SK-N-SH (cell line): ENCODE data around the gene P2RX1. TPM values are rescaled to one million over a fixed set of nuclear protein-coding genes. Genes with fewer than 3 reads are reported as not detected.

Experiments
- CTCF ChIA-PET: fragments of 300-600, 350-600 bp; formaldehyde crosslinking; extraction: SDS; loops from one replicate; lab custom pipeline; 2021; lab: Yijun Ruan, JAX
- POLR2A ChIA-PET: fragments of 350-600 bp; sonication (Branson Sonifier 250); formaldehyde crosslinking; extraction: SDS; loops from one replicate; lab custom pipeline; 2020; ENCODE audit warnings: antibody characterized with exemption, inconsistent platforms; lab: Yijun Ruan, JAX
- DNase-seq: peaks from one replicate; pipeline ENCODE4 v3.0.0; 2012
- H2AFZ ChIP-seq: fragments of 200-600 bp; sonication (generic); 2 replicates; pipeline ENCODE4 v1.8.1; 2016; ENCODE audit warnings: antibody characterized with exemption, mild to moderate bottlenecking, low read depth
- H3F3A ChIP-seq: fragments of 200-600 bp; sonication (generic); replicated peaks from 2 replicates; pipeline ENCODE3; 2016; ENCODE audit warnings: antibody characterized with exemption, mild to moderate bottlenecking; ENCODE audit not compliant: insufficient read depth
- H3K27ac ChIP-seq, 2 experiments: fragments of 200-500 bp in 1 of 2; fragments of 200-600 bp in 1 of 2; sonication (Bioruptor generic) in 1 of 2; sonication (generic), shearing (Covaris generic) in 1 of 2; 2 replicates each; pipeline versions ENCODE4 v1.5.1 to v1.6.1; 2014 to 2016; ENCODE audit warnings: low read depth in 2 of 2, inconsistent platforms in 1 of 2, low read length in 1 of 2, mild to moderate bottlenecking in 1 of 2, mixed read lengths in 1 of 2
- H3K27me3 ChIP-seq: fragments of 200-600 bp; sonication (generic), shearing (Covaris generic); 2 replicates; pipeline ENCODE4 v1.6.1; 2016; ENCODE audit warnings: mixed run types; ENCODE audit not compliant: insufficient read depth
- H3K36me3 ChIP-seq, 2 experiments: fragments of 200-500 bp in 1 of 2; fragments of 200-600 bp in 1 of 2; sonication (Bioruptor generic) in 1 of 2; sonication (generic) in 1 of 2; replicated peaks in 1 of 2; 2 replicates each; pipeline versions ENCODE3 to v1.5.1; 2014 to 2016; ENCODE audit warnings: low read length in 1 of 2, mild to moderate bottlenecking in 1 of 2; ENCODE audit not compliant: insufficient read depth in 2 of 2, control insufficient read depth in 1 of 2
- H3K4me1 ChIP-seq, 2 experiments: fragments of 200-500 bp in 1 of 2; fragments of 200-600 bp in 1 of 2; sonication (Bioruptor generic) in 1 of 2; sonication (generic), shearing (Covaris generic) in 1 of 2; 2 replicates each; pipeline versions ENCODE4 v1.5.1 to v1.6.1; 2014 to 2016; ENCODE audit warnings: low read depth in 1 of 2, low read length in 1 of 2, mixed run types in 1 of 2; ENCODE audit not compliant: insufficient read depth in 2 of 2, control insufficient read depth in 1 of 2
- H3K4me2 ChIP-seq: fragments of 200-600 bp; sonication (generic), shearing (Covaris generic); 2 replicates; pipeline ENCODE4 v1.6.1; 2017; ENCODE audit warnings: mixed run types
- H3K4me3 ChIP-seq, 2 experiments: fragments of 200-500 bp in 1 of 2; fragments of 200-600 bp in 1 of 2; sonication (Bioruptor generic) in 1 of 2; sonication (generic), shearing (Covaris generic) in 1 of 2; 2 replicates each; pipeline versions ENCODE4 v1.5.1 to v1.8.1; 2014 to 2016; ENCODE audit warnings: low read depth in 2 of 2, inconsistent platforms in 1 of 2, low read length in 1 of 2, mild to moderate bottlenecking in 1 of 2, mixed read lengths in 1 of 2, moderate library complexity in 1 of 2
- H3K79me2 ChIP-seq: fragments of 200-600 bp; sonication (generic); 2 replicates; pipeline ENCODE4 v1.8.1; 2017; ENCODE audit warnings: mild to moderate bottlenecking; ENCODE audit not compliant: insufficient read depth
- H3K9ac ChIP-seq: fragments of 200-600 bp; sonication (generic); 2 replicates; pipeline ENCODE4 v1.6.1; 2017; ENCODE audit warnings: mixed run types
- H3K9me2 ChIP-seq: fragments of 200-600 bp; sonication (generic); 2 replicates; pipeline ENCODE4 v1.6.1; 2017; ENCODE audit warnings: mixed run types
- H3K9me3 ChIP-seq: fragments of 200-600 bp; sonication (generic); 2 replicates; pipeline ENCODE4 v1.6.1; 2017; ENCODE audit warnings: mixed run types, mild to moderate bottlenecking, moderate library complexity
- H4K20me1 ChIP-seq: fragments of 200-600 bp; sonication (generic); 2 replicates; pipeline ENCODE4 v1.6.1; 2017; ENCODE audit warnings: mild to moderate bottlenecking, mixed run types; ENCODE audit not compliant: insufficient read depth
- EZH2phosphoT487 ChIP-seq: fragments of 200-600 bp; sonication (generic); IDR thresholded peaks from 2 replicates; pipeline ENCODE4 v1.6.1; 2017; ENCODE audit warnings: low read depth, mixed run types, mild to moderate bottlenecking, antibody characterized with exemption, moderate library complexity, borderline replicate concordance
- FOXM1 ChIP-seq: IDR thresholded peaks from 2 replicates; pipeline ENCODE4 v1.4.0; 2012; ENCODE audit warnings: low read depth, mild to moderate bottlenecking
- GATA2 ChIP-seq: sonication (generic); formaldehyde crosslinking; IDR thresholded peaks from 2 replicates; pipeline ENCODE4 v1.5.0; 2020; ENCODE audit warnings: mild to moderate bottlenecking, missing genetic modification reagents
- MAX ChIP-seq: IDR thresholded peaks from 2 replicates; pipeline ENCODE4 v1.4.0; 2012; ENCODE audit warnings: low read depth
- NRF1 ChIP-seq: IDR thresholded peaks from 2 replicates; pipeline ENCODE4 v1.6.1; 2012; ENCODE audit warnings: low read depth, mild to moderate bottlenecking, low read length
- PBX3 ChIP-seq: IDR thresholded peaks from 2 replicates; pipeline ENCODE4; 2012
- POLR2AphosphoS5 ChIP-seq: IDR thresholded peaks from 2 replicates; pipeline ENCODE4 v1.6.1; 2012; ENCODE audit warnings: low read depth, low read length
- RAD21 ChIP-seq: IDR thresholded peaks from 2 replicates; pipeline ENCODE4 v1.6.1; 2012; ENCODE audit warnings: mild to moderate bottlenecking, low read length
- RFX5 ChIP-seq: IDR thresholded peaks from 2 replicates; pipeline ENCODE4 v1.6.1; 2012; ENCODE audit warnings: mild to moderate bottlenecking, improper control_type of control experiment, low read length
- SMC3 ChIP-seq: IDR thresholded peaks from 2 replicates; pipeline ENCODE4 v1.6.1; 2012; ENCODE audit warnings: low read depth, low read length, improper control_type of control experiment
- TAF1 ChIP-seq: IDR thresholded peaks from 2 replicates; pipeline ENCODE4 v1.6.1; 2012; ENCODE audit warnings: low read depth, mild to moderate bottlenecking, low read length, moderate library complexity, borderline replicate concordance
- TCF12 ChIP-seq: IDR thresholded peaks from 2 replicates; pipeline ENCODE4 v1.4.0; 2012
- USF2 ChIP-seq: fragments of 150-350 bp; IDR thresholded peaks from 2 replicates; pipeline ENCODE4 v1.6.1; 2017; ENCODE audit warnings: antibody characterized with exemption, low read length, low read depth, borderline replicate concordance
- WGBS: methylation state at CpG from one replicate; pipeline ENCODE4 v1.1.6; 2017; ENCODE audit warnings: low lambda C conversion rate; 5-methylcytosine and 5-hydroxymethylcytosine counted together
- polyA plus RNA-seq, 3 experiments: library from polyadenylated mRNA; depleted of rRNA; stranded (reverse); fragments of >200 nt; gene quantifications; 2 replicates each; pipeline ENCODE4 v1.2.3, GENCODE V29; 2012
- TF ChIP-seq, protein P1 (sequence below): IDR thresholded peaks from 2 replicates; pipeline ENCODE4 v1.6.1; 2012; ENCODE audit warnings: mild to moderate bottlenecking, low read depth, low read length, moderate library complexity
- TF ChIP-seq, protein P2 (sequence below): fragments of 200-600 bp; sonication (generic); IDR thresholded peaks from 2 replicates; pipeline ENCODE4 v1.6.1; 2017; ENCODE audit warnings: antibody characterized with exemption, mild to moderate bottlenecking, moderate library complexity

P2RX1 gene
- polyA plus RNA-seq, 1 of the 3 experiments (the other 2 are of a cell fraction) = not detected

DNA sequence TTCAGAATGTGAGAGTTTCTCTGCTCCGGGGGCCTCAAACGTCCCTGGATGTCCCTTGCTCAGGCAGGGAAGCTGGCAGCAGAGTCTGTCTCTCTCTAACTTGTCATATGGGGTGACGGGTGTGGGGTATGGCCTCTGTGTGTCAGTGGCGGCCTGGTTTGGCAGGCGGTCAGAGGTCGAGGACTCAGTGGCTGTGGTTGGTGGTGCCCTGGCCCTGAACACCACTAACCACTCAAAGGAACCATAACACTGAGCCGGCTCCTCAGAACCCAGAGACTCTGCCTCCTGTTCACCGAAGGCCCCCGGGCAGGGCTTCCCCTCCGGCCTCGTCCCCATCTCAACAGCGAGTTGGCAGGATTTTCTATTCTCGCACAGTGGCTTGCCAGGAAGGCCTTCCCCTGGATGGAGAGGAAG is 677 bp downstream of the P2RX1 start:
- H3K27me3 ChIP-seq = no peaks in the 10 kb centered on the region
- no peak overlapping the region for H2AFZ ChIP-seq
- H3K4me1 ChIP-seq = peaks cover 0 to 18% of the 10 kb centered on the region in 2 experiments; a peak in 1 of 4 replicates
- no peak overlapping the region for H3K27ac ChIP-seq
- H3K9me3 ChIP-seq = no peaks in the 10 kb centered on the region
- no peaks in the 10 kb centered on the region for H4K20me1 ChIP-seq
- H3F3A ChIP-seq = no peaks in the 10 kb centered on the region
- 85% methylated on average over 9 of the region's 13 CpGs for WGBS
- no peaks in the 10 kb centered on the region for H3K79me2 ChIP-seq
- H3K9ac ChIP-seq = no peak overlapping the region
- no peak overlapping the region for H3K4me2 ChIP-seq
- no peak for TF ChIP-seq RAD21
- TF ChIP-seq, protein P1, sequence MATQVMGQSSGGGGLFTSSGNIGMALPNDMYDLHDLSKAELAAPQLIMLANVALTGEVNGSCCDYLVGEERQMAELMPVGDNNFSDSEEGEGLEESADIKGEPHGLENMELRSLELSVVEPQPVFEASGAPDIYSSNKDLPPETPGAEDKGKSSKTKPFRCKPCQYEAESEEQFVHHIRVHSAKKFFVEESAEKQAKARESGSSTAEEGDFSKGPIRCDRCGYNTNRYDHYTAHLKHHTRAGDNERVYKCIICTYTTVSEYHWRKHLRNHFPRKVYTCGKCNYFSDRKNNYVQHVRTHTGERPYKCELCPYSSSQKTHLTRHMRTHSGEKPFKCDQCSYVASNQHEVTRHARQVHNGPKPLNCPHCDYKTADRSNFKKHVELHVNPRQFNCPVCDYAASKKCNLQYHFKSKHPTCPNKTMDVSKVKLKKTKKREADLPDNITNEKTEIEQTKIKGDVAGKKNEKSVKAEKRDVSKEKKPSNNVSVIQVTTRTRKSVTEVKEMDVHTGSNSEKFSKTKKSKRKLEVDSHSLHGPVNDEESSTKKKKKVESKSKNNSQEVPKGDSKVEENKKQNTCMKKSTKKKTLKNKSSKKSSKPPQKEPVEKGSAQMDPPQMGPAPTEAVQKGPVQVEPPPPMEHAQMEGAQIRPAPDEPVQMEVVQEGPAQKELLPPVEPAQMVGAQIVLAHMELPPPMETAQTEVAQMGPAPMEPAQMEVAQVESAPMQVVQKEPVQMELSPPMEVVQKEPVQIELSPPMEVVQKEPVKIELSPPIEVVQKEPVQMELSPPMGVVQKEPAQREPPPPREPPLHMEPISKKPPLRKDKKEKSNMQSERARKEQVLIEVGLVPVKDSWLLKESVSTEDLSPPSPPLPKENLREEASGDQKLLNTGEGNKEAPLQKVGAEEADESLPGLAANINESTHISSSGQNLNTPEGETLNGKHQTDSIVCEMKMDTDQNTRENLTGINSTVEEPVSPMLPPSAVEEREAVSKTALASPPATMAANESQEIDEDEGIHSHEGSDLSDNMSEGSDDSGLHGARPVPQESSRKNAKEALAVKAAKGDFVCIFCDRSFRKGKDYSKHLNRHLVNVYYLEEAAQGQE = no peak
- no peak for TF ChIP-seq SMC3
- TF ChIP-seq, protein P2, sequence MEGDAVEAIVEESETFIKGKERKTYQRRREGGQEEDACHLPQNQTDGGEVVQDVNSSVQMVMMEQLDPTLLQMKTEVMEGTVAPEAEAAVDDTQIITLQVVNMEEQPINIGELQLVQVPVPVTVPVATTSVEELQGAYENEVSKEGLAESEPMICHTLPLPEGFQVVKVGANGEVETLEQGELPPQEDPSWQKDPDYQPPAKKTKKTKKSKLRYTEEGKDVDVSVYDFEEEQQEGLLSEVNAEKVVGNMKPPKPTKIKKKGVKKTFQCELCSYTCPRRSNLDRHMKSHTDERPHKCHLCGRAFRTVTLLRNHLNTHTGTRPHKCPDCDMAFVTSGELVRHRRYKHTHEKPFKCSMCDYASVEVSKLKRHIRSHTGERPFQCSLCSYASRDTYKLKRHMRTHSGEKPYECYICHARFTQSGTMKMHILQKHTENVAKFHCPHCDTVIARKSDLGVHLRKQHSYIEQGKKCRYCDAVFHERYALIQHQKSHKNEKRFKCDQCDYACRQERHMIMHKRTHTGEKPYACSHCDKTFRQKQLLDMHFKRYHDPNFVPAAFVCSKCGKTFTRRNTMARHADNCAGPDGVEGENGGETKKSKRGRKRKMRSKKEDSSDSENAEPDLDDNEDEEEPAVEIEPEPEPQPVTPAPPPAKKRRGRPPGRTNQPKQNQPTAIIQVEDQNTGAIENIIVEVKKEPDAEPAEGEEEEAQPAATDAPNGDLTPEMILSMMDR = no peak
- no peak for TF ChIP-seq POLR2AphosphoS5
- no peaks in the 10 kb centered on the region for H3K9me2 ChIP-seq
- ChIA-PET CTCF (interaction anchor here (1.9 to 3.2 kb wide), 3 partner anchors 89 to 178 kb away, joined by 5 to 49 read pairs (median 19); no protein-coding TSS in a partner anchor), POLR2A (no interaction called here)
- no peak for DNase-seq
- H3K36me3 ChIP-seq = no peaks in the 10 kb centered on the region
- H3K4me3 ChIP-seq = no peak overlapping the region

DNA sequence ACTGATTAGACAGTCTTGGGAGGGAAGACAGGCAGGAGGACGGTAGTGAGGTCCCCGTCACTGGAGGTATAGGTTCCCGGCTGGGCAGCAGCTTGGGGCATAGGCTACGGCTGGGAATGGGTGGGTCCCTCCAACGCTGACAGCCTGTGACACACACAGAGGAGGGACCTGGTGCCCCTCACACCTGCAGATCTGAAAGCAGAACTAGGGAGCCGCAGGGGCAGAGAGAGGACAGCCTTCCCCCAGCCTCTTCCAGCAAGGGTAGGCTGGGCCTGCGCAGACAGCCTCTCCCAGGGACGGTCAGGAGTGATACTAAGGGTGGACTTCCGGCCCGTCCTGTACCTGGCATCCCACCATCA is 2.0 kb downstream of the P2RX1 start:
- Histone ChIP-seq H3K36me3 (no peaks in the 10 kb centered on the region), H3K27me3 (no peaks in the 10 kb centered on the region), H3K4me3 (no peak overlapping the region), H3K4me2 (no peak overlapping the region), H4K20me1 (no peaks in the 10 kb centered on the region), H2AFZ (no peak overlapping the region), H3K27ac (no peak overlapping the region), H3K9me2 (no peaks in the 10 kb centered on the region), H3K4me1 (peaks cover 0 to 18% of the 10 kb centered on the region in 2 experiments; a peak in 1 of 4 replicates), H3K9me3 (no peaks in the 10 kb centered on the region), H3K9ac (no peak overlapping the region), H3K79me2 (no peaks in the 10 kb centered on the region), H3F3A (no peaks in the 10 kb centered on the region)
- POLR2A ChIA-PET = no interaction called here
- DNase-seq = no peak
- CTCF ChIA-PET = interaction anchor here (0.5 to 3.6 kb wide), 66 partner anchors 10 to 499 kb away, joined by 3 to 88 read pairs (median 5); partner anchors contain the start of genes CAMKK1, CYB5D2 and NCBP3
- 94% methylated on average over 10 of the region's 10 CpGs for WGBS
- TF ChIP-seq EZH2phosphoT487 = no peak
- TF ChIP-seq, protein P1 = no peak
- TF ChIP-seq RFX5 = no peak
- TF ChIP-seq FOXM1 = no peak
- no peak for TF ChIP-seq MAX
- no peak for TF ChIP-seq GATA2
- TF ChIP-seq SMC3 = no peak
- TF ChIP-seq TAF1 = no peak
- no peak for TF ChIP-seq USF2
- TF ChIP-seq PBX3 = no peak
- TF ChIP-seq RAD21 = no peak
- no peak for TF ChIP-seq NRF1
- no peak for TF ChIP-seq TCF12
